ENCODE data around the gene DTHD1.

Gene DTHD1

DNA sequence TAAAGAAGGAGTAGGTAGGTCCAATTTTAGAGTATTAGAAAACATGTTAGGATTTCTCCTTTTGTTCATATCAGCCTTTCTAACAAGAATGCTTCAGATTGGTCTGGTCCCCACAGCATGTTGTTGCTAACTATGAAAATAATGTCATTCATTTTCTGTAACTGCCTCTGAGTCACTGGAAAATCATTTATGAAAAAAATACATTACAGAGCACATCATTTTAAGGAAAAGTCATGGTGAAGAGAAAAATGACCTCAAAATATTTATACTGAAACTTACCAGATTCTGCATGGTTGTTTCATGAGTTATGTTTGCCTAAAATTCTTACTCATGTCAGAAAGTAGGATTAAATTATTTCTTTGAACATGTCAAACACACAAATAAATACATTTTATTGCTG lies 35.2 kb downstream of the DTHD1 start:
- no peak for DNase-seq

DNA sequence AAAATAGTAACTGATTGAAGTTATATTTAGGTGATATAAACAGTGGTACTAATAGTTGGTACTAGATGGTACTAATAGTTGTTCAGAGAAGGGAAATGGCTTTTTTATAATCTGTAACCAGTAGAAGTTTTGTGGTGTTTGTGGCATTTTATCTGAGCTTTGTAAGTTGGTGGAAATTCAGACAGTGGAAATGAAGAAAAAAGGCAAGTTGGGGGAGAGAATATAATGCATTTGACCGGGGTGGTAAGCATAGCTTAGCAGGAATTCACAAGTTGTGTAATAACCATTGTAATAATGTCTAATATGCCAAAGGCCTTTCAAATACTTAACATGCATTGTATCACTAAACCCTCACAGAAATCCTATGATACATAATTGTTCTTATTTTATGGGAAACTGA lies 36.3 kb downstream of the DTHD1 start:
- DNase-seq, result no peak

DNA sequence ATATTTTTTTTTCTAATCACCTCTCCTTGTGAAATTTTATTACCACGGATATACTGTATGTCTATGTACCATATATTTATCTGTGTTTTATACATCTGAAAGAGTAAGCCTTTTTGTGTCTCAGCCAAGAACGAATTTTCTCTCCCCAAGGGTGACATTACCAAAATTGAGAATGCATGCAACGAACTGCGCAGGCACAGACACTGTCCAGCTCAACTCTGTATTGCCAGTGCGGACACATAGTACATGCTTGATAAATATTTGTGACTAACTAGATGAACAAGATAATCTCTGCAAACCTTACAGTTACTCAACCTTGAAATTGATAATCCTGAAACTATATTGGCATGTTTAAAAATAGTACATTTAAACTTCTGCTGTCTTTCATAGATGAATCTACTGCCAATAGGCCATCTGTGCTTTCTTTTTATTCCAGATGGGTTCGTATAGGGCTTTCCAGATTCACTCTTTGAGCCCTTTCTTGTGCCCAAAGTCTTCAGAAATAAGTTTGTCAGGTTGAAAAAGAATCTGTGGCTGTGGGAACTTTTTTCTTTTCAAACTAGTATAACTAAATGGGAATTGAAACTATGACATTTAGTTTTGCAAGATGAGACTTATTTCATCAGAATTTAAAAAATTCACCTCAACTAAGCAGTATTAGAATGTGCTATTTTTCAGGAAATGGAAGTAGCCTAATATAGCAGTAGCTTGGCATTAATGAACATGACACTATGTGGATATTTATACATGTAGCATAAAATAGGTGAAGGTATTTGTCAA lies 38.9 kb downstream of the DTHD1 start:
- DNase-seq, result no peak

DNA sequence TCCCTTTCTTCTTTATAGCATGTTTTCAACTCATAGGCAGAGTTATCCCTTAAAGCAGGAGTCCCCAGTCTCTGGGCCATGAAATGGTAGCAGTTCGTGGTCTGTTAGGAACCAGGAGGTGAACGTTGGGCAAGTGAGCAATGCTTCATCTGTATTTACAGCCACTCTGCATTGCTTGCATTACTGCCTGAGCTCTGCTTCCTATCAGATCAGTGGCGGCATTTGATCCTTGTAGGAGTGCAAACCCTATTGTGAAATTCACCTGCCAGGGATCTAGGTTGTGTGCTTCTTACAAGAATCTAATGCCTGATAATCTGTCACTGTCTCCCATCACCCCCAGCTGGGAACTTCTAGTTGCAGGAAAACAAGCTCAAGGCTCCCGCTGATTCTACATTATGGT lies 39.8 kb downstream of the DTHD1 start:
- DNase-seq, result no peak

DNA sequence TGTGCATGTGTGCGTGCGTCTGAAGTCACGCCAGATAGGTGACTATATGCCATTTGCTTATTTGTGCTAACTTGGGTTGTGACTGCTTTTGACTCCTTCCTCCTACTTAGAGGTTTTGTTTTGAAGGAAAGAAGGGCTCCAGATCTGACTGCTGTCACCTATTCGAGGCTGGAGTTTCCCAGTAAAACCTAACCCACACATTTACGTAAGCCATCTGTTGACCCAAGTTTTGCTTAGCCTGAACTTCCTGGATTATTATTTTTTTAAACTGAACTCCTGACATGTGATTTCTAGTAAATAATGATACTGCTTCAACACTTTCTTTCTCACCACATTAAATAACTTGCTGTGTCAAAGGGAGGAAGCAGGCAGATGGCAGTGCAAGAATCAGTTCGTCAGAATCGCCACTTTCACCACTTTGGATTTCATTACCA lies 41.5 kb downstream of the DTHD1 start:
- no peak for DNase-seq

DNA sequence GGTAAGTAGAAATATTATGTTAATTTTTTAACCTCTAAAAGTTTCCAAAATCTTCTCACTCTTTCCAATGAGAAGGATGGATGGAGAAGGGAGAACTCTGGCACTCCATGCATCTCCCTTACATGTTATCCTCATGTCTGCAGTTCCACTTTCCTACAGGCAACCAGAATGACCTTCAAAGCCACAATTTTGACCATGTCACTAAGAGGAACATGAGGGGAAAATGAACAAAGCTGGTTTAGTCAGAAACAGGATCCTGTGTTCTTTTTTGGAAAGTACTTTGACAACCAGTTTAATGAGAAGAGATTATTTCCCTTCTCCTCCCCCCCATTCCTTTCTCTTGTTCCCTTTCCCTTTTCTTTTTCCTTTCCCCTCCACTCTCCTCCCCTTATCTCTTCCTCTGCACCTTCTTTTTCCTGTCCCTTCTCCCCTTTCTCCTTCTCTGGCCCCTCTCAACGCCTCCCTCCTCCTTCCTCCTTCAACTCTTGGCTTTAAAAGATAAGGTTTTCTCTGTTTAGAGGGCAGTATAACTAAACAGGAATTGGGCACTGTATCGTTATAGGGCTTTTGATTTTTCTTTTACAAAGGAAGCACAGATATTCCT lies 42.5 kb downstream of the DTHD1 start:
- no peak for DNase-seq

DNA sequence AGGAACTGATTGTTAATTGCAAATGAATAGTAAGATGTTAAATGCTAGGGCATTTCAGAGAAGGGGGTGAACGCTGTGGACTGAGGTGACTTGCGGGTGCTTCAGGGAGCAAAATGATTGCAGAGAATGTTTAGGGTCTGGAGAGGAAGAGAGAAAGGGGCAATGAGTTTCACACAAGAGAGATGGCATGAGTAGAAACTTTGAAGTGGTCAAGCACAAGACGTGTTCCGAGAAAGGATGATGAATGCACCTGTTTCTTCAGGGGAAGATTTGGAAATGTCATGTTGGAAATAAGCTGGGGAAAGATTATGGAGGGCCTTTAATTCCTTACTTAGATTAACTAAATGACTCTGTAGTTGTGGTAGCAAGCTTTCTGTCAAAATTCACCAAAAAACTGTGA lies 43.4 kb downstream of the DTHD1 start:
- no peak for DNase-seq

DNA sequence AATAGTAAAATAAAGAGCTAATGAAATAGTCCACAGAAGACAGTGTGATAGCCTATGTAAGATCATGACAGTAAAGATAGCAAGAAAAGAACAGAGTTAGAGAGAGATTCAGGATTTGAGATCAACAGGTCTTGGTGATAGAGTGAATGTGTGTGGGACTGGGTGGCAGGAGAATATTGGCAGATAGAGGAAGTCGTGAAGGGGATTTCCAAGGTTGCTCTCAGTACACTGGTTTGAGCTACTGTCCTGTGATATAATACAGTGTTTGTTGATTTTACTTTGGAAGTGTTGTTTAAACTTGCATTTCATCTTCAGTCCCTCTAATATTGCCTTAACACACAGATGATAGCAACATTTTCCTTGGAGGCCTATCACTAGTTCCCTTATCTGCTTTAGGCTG lies 44.1 kb downstream of the DTHD1 start:
- no peak for DNase-seq

DNA sequence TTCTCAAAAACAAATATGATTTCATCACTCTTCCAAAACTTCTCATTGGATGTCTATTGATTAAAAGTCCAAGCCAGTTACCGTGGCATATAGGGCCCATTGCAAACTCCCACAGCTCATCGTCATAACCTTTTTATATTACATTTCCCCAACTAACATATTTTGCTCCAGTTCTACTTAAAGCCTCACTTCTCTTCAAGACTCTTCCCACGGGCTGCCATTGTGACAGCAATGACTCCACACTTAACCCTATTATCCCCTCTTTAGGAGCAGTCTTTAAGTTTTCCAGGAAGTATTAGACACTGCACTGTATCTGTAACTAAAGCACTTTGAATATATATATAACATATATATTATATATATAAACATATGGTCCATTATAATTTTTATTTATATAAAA lies 44.5 kb downstream of the DTHD1 start:
- no peak for DNase-seq

DNA sequence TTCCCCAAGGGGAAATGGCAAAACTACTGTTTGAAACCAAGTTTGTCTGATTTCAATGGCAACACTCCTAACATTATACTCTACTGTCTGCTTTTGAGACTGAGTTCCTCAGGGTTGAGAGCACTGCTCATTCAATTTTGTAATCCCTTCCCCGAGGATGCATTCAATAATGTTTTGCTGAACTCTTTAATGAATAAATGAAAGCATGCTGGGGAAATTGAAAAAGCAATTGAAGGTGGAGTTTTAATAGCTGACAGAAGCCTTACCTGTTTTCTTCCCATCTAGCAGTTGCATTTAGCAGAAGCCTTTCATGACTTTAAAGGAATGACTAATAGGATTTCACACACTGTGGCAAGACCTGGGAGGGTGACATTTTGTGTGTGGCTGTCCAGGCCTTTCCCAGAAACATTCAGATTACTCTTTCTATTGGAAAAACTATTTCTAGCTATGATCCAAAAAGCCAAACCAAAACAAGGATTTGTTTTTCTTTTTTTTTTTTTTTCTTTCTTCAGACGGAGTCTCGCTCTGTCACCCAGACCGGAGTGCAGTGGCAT lies 45.1 kb downstream of the DTHD1 start:
- no peak for DNase-seq

DNA sequence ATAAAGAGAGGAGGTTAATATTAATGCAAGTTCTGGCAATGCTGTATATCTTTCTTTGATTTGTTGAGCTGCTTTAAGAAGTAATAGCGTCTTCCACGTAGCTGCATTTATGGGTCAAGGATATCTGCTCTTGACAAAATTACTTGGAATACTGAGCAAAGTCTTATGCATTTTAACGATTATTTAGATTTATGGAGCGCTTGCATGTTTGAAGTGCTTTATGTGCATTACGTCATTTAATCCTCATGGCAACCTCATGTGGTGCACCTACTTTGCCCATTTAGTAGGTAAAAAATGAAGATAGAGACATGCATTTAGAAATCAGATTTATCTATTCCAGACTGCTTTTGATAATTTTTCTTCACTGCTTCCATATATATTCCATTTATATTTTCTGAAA lies 46.0 kb downstream of the DTHD1 start:
- no peak for DNase-seq

DNA sequence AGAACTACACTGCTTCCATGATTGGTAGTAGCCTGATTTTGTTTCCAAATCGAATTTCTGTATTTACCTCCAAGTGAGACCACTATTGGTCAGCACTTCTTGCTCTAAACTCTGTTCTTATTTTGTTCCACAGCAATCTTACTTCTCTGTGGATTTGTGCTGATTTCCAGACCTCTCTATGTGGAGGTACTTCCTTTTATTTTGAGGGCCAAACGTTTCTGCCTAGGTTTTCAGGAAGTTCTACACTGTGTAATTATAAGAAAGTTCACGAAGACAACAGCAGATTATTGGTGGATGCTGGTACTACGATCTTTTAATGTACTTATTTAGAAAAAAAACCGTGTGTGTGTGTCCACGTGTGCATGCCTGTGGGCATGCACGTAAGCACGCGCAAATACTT lies 46.7 kb downstream of the DTHD1 start:
- no peak for DNase-seq

DNA sequence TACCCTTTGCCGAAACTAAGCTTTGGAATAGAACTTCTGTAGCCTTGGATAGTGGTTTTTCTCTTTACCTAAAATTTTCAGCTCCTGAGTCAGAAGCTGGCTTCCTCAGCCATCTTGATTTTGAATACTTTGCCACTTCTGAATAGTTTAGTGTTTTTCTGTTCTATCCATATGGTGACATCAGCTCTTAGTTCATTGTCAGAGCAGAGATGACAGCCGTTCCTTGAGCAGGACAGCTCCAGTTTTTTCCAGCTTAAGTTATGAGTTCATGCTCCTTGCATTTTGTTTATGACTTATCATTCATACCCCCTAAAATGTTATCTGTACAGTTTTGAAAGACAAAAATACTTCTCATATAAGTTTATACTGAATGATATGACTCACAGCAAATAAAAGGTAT lies 47.8 kb downstream of the DTHD1 start:
- no peak for DNase-seq

DNA sequence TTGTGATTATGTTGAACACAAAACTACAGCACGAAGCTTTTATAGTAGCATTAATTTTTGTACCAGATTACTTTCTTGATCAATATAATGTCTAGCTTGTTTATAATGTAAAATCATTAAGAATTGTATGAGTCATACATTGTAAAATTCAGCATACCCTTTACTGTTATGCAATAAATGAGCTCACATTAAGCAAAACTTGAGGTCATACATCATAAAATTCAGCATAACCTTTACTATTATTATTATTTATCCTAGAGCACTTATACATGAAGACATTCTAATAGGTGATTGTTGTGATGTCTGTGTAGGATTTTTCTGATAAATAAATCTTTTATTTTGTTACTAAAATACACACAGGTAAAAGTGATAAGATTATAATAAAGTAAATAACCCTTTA lies 49.4 kb downstream of the DTHD1 start:
- DNase-seq, result no peak

DNA sequence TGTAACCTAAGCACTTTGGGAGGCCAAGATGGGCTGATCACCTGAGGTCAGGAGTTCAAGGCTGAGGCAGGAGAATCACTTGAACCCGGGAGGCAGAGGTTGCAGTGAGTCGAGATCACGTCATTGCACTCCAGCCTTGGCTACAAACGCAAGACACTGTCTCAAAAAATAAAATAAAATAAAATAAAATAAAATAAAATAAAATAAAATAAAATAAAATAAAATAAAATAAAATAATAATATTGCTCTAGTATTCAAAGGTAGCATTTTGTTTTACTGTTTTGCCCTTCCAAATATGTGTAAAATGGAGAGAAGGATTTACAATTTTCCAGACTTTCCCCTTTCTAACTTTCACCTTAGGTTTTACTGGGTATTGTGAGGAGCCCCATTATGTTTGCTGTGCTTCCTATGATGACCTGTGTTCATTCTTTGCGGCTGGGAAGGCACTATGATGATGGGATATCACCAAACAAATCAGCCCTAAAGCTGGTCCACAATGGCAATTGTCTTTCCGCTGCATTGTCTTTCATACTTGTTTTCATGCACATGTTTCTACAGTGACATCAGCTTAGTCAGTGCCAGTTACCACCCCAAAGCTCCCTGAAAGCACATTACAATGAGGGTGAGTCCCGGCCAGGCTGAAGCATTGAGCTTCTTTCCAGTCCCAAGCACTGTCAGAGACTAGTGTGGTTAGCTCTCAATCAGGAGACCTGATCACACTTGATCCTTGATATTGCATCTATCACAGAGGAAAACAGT lies 50.8 kb downstream of the DTHD1 start:
- no peak for DNase-seq

DNA sequence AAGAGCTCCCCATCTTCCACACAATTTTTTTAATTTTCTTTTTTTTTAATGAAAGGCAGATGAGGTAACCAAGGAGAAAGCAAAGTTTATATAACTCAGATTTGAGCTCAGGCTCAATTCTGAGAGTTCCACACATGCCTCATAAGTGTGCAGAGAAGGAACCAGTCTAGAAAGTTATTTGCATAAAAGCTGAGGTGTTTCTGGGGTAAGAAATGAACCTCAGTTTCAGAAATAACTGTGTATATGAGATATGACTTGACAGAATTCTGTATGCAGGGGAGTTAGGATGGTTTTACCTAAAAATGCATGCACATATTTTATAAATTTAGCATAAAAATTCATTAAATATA lies 51.3 kb downstream of the DTHD1 start:
- no peak for DNase-seq

DNA sequence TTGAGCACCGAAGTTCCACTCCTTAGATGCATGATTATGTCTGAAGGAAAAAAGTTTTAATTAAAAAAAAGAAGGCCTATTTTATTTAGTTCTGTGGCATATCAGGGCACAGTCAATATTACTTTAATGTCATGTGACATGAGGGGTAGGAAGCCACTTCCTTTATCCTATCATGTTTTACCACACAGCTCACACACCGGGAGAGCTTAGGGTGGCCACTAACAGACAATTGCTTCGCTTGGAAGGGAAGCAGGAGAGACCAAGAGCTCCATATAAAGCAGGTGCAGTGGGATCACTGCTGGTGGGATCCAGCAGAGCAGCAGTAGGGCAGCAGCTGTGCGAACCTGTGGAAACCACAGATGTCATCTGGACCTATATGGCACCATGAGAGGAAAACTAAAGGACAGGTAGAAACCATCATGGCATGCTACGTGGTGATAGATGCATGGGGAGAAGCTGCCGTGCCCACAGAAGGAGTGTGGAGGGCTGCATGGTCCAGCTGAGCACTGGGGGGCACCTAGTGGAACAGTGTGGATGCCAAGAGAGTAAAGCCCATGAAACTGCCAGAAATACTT lies 52.0 kb downstream of the DTHD1 start:
- no peak for DNase-seq

DNA sequence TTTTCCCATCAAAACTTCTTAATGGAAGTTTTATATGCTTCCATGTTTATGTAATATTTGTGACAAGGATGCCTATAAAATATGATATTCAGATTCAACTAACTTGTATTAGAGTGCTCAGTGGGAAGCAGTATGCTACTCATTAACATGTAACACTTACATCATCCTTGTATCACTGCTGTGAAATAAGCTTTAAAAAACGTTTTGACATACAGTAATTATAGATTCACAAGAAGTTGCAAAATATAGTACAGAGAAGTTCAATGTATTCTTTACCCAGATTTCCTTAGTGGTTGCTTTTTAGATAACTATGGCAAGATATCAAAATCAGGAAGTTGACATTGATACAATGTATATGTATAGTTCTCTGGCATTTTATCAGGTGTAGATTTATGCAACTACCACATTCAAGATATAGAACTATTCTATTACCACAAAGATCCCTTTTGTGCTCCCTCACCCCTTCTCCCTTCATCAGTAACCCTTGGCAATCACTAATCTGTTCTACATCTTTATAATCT lies 56.3 kb downstream of the DTHD1 start:
- DNase-seq, result no peak

DNA sequence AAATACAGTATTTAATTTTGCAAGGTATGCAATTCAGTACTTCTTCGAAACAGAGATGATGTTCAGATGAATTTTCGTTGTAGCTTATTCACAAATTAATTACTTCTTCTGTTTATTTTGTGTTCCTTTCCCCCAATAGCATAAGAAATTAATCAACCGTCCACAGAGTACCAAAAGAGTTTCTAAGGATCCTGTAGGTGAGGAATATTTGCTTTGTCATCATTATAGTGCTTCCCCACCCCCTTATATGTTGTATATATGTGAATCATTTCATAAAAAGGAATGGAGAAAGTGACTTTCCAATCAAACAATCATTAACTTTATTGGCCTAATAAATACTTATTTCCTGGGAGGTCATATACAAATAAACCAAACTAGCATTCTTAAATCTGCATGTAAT lies 57.6 kb downstream of the DTHD1 start:
- no peak for DNase-seq

DNA sequence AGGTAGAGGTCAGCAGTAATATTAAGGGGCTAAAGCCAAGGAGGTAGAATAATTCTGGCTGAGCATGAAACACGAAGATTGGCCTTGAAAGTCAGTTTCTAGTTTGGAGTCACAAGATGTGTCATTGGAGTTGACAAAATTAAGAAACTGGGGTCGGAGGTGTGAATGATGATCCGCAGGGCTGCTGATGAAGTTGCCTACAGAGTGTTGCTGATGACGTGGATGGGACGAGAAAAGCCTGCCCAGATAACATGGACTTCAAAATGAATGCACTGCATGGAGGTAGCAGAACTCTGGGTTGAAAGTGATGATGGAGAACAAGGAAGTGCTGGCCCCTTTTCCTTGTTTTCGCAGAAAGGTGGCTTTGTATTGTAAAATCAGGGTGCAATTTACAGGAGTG lies 60.5 kb downstream of the DTHD1 start:
- no peak for DNase-seq

DNA sequence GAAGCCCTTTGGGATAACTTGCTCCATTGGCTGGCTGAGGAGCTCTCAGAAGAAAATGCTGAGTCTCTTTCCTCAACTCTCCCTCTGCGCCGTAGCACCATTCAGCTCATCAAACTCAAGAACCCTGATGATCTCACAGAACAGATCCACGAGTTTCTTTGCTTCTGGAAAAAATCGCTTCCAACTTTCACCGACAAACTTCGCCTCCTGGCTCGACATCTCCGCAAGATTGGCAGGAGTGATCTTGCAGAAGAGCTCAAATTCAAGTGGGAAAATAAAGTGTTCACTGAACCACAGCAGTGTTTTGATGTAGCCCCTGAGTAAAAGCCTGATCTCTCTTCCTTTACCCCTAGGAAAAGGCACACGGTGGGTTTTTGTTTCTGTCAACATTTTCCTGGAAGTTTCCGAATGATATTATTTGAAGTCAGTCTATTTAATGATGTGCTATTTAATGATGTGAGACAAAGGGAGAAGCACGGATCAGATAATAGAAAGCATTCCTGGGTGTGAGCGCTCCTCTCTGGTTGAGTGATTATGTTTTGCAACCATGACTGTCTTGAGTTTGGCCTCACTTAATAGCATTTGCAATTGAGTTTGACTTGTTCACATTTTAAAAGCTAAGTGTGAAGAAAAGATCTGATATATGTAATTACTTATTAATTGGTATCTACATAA lies 62.2 kb downstream of the DTHD1 start:
- DNase-seq, result no peak

DNA sequence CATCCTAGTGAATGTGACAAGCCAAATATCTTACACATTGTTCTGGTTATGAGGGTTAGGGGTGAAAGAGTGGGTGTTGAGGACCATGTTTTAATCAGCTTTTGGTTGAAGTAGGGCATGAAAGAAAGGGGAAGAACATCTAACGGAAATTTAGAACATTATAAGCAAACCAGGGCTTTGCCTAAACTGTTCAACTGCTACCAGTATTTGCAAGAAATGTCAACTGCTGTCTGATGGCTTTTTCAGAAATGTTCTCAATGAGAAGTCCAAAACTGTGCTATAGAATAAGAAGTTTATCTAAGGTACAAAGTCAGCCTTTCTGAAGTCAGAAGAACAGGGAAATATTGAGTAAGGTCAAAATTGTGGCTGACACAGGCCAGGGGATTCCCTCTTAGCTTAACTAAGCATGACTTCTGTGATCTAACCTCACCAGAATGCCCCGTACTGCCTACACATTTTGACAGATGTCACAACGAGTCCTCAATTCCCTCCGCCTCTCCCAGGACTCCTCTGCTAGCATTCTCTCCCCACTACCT lies 67.1 kb downstream of the DTHD1 start:
- DNase-seq, result no peak
